H1 (cell line): Measurements from ENCODE around the gene ACRV1. TPM values are rescaled to one million over a fixed set of nuclear protein-coding genes. Genes with fewer than 3 reads are reported as not detected.

ENCODE experiments used
- ATF2 ChIP-seq: IDR thresholded peaks from 2 replicates; pipeline ENCODE4 v1.6.1; 2012; ENCODE audit warnings: low read length, inconsistent platforms
- JUND ChIP-seq: IDR thresholded peaks from 2 replicates; pipeline ENCODE4 v1.6.1; 2011; ENCODE audit warnings: mild to moderate bottlenecking, improper control_type of control experiment, low read length
- SP1 ChIP-seq: IDR thresholded peaks from 2 replicates; pipeline ENCODE4 v1.6.1; 2011; ENCODE audit warnings: low read depth, low read length
- polyA plus RNA-seq, 7 experiments: library from polyadenylated mRNA; depleted of rRNA in 3 of 7; stranded (reverse) in 5 of 7; unstranded in 2 of 7; fragments of >200 nt in 5 of 7; fragments of 200-250 nt in 2 of 7; gene quantifications; 1 replicate in 5 of 7; 2 replicates in 1 of 7; 4 replicates in 1 of 7; pipeline versions ENCODE4 v1.2.1 to v1.2.3, GENCODE V29; 2011 to 2013; ENCODE audit warnings: missing spikeins in 2 of 7, mixed read lengths in 2 of 7
- total RNA-seq: library from RNA; stranded (reverse); fragmentation: NEBNext Ultra II Directional; extraction: Animal tissue kit (Norgen Biotek cat#: 25700); gene quantifications from 2 replicates; pipeline ENCODE4 v1.2.1, GENCODE V29; 2021

The ACRV1 gene
- total and polyA plus RNA-seq, 2 of the 8 experiments (the other 6 are each of a cell fraction or from before 2014, with no cell fraction given): 0.06 TPM; not detected in 1

- TF ChIP-seq SP1 (no peak), ATF2 (no peak), JUND (no peak)
Measured at GRCh38 chr11:125685228-125685627, 4.6 kb upstream of the ACRV1 start (continued).
